ENCODE data around the gene ROR2. TPM values are rescaled to one million over a fixed set of nuclear protein-coding genes. Genes with fewer than 3 reads are reported as not detected.
"Not testable (repeated sequence)": the region's sequence is repeated elsewhere in the genome, so short reads cannot be mapped to it uniquely, and the experiment has no call there.

ROR2 gene
- total RNA-seq, 1 donor, result 3.0 TPM

- no peak for DNase-seq (ENCODE audit: low read depth)
- TF ChIP-seq CTCF (IDR thresholded peaks at IDR 0.05; ENCODE audit: insufficient read depth, low read depth, low read length), result no peak
- H3K4me3 ChIP-seq (ENCODE audit: low read depth, low read length), result no peak overlapping the region
Observed at GRCh38 chr9:91800473-91801030, 149.5 kb downstream of the ROR2 start.

GRCh38 chr9:91799113-91799744 is 150.8 kb downstream of the ROR2 start:
- no peak for DNase-seq (ENCODE audit: low read depth)
- H3K4me3 ChIP-seq (ENCODE audit: low read depth, low read length), result no peak overlapping the region
- TF ChIP-seq CTCF (IDR thresholded peaks at IDR 0.05; ENCODE audit: insufficient read depth, low read depth, low read length), result no peak

GRCh38 chr9:91798273-91799112 is 151.5 kb downstream of the ROR2 start:
- H3K4me3 ChIP-seq (ENCODE audit: low read depth, low read length); DNase-seq (ENCODE audit: low read depth): not testable (repeated sequence)

GRCh38 chr9:91797517-91797916 is 152.5 kb downstream of the ROR2 start:
- DNase-seq (ENCODE audit: low read depth); H3K4me3 ChIP-seq (ENCODE audit: low read depth, low read length): not testable (repeated sequence)

- DNase-seq (ENCODE audit: low read depth); H3K4me3 ChIP-seq (ENCODE audit: low read depth, low read length): not testable (repeated sequence)
Observed at GRCh38 chr9:91796516-91796915, 153.5 kb downstream of the ROR2 start.

- no peak for TF ChIP-seq CTCF (IDR thresholded peaks at IDR 0.05; ENCODE audit: insufficient read depth, low read depth, low read length)
- H3K4me3 ChIP-seq (ENCODE audit: low read depth, low read length), result no peak overlapping the region
- DNase-seq (ENCODE audit: low read depth), result peak; percentile 79
Observed at GRCh38 chr9:91795598-91796241, 154.3 kb downstream of the ROR2 start.

GRCh38 chr9:91793371-91793770 is 156.7 kb downstream of the ROR2 start:
- DNase-seq (ENCODE audit: low read depth); H3K4me3 ChIP-seq (ENCODE audit: low read depth, low read length): not testable (repeated sequence)

GRCh38 chr9:91790917-91791316 is 159.1 kb downstream of the ROR2 start:
- TF ChIP-seq CTCF (IDR thresholded peaks at IDR 0.05; ENCODE audit: insufficient read depth, low read depth, low read length), result no peak
- DNase-seq (ENCODE audit: low read depth), result peak; percentile 33
- H3K4me3 ChIP-seq (ENCODE audit: low read depth, low read length), result no peak overlapping the region

Measured in fibroblast of villous mesenchyme (primary cell).